ENCODE results near the gene DCST1. TPM values are rescaled to one million over a fixed set of nuclear protein-coding genes. Genes with fewer than 3 reads are reported as not detected.
A peak's percentile ranks its signal among the peaks of the same experiment; 100 is the strongest.

Gene DCST1
- total and polyA plus RNA-seq, 4 donors = not detected

- no peaks in the 10 kb centered on the region for H3K27me3 ChIP-seq (ENCODE audit: control insufficient read depth in 4 of 4, insufficient read depth in 4 of 4, low read length in 3 of 4)
- no peak overlapping the region for H3K9ac ChIP-seq (ENCODE audit: low read depth in 1 of 2, low read length in 2 of 2)
- no peak overlapping the region for H3K27ac ChIP-seq (ENCODE audit: low read depth in 1 of 2, low read length in 2 of 2)
- no peaks in the 10 kb centered on the region for H3K36me3 ChIP-seq (ENCODE audit: control insufficient read depth in 4 of 4, insufficient read depth in 3 of 4, low read depth in 1 of 4, low read length in 3 of 4)
- peaks cover 3 to 22% (median 14%) of the 10 kb centered on the region in 4 donors for H3K4me1 ChIP-seq (ENCODE audit: control insufficient read depth in 4 of 4, insufficient read depth in 4 of 4, low read length in 3 of 4)
- no peak for DNase-seq (ENCODE audit: low spot score)
- no peak for TF ChIP-seq FOXA2 (IDR thresholded peaks at IDR 0.05)
- TF ChIP-seq SP1 (IDR thresholded peaks at IDR 0.05) = no peak
- TF ChIP-seq HNF4G (IDR thresholded peaks at IDR 0.05) = no peak
- TF ChIP-seq, protein P1, sequence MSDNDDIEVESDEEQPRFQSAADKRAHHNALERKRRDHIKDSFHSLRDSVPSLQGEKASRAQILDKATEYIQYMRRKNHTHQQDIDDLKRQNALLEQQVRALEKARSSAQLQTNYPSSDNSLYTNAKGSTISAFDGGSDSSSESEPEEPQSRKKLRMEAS (IDR thresholded peaks at IDR 0.05) = no peak
- TF ChIP-seq EGR1 (IDR thresholded peaks at IDR 0.05; ENCODE audit: low read depth in 2 of 2) = no peak
- 85% methylated on average over 6 of the region's 6 CpGs for WGBS
- no peaks in the 10 kb centered on the region for H3K9me3 ChIP-seq (ENCODE audit: control insufficient read depth in 4 of 4, low read length in 3 of 4)
- peak overlapping the region in 1 of 3 donors; percentile 47 for H3K4me3 ChIP-seq (ENCODE audit: low read depth in 1 of 3, low read length in 3 of 3)
Measured at GRCh38 chr1:155092131-155092530, 58.5 kb downstream of the DCST1 start.

DNA sequence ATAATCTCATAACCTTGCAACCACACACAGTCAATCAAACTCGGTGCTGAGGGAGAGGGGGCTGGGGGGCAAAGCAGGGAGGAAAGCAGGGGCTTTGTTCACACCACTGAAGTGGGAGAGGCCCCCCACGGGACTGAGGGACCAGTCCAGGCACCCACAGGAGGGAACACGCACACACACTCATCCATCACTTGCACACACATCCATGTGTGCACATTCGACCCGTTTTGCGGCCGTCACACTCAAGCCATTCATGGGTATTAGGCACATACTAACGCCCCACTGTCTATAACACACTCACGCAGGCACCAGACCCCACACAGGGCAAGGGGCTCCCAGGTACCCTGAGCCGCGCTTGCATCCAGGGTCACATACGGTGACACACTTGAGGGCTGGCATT lies 59.0 kb downstream of the DCST1 start:
- H3K27me3 ChIP-seq (ENCODE audit: control insufficient read depth in 4 of 4, insufficient read depth in 4 of 4, low read length in 3 of 4) = no peaks in the 10 kb centered on the region
- no peak overlapping the region for H3K27ac ChIP-seq (ENCODE audit: low read depth in 1 of 2, low read length in 2 of 2)
- H3K36me3 ChIP-seq (ENCODE audit: control insufficient read depth in 4 of 4, insufficient read depth in 3 of 4, low read depth in 1 of 4, low read length in 3 of 4) = no peaks in the 10 kb centered on the region
- H3K4me3 ChIP-seq (ENCODE audit: low read depth in 1 of 3, low read length in 3 of 3) = no peak overlapping the region
- no peak overlapping the region for H3K9ac ChIP-seq (ENCODE audit: low read depth in 1 of 2, low read length in 2 of 2)
- no peak for DNase-seq (ENCODE audit: low spot score)
- peaks cover 3 to 22% (median 14%) of the 10 kb centered on the region in 4 donors for H3K4me1 ChIP-seq (ENCODE audit: control insufficient read depth in 4 of 4, insufficient read depth in 4 of 4, low read length in 3 of 4)
- no peak for TF ChIP-seq RAD21 (IDR thresholded peaks at IDR 0.05)
- no peak for TF ChIP-seq SP1 (IDR thresholded peaks at IDR 0.05)
- no peak for TF ChIP-seq RXRA (IDR thresholded peaks at IDR 0.05)
- TF ChIP-seq CTCF (IDR thresholded peaks at IDR 0.05; ENCODE audit: low read depth, low read length, missing input control) = no peak
- TF ChIP-seq HNF4A (conservative IDR thresholded peaks at IDR 0.05) = no peak
- no peak for TF ChIP-seq ATF3 (IDR thresholded peaks at IDR 0.05)
- no peak for TF ChIP-seq HNF4G (IDR thresholded peaks at IDR 0.05)
- no peak for TF ChIP-seq YY1 (IDR thresholded peaks at IDR 0.05)
- no peak for TF ChIP-seq JUND (IDR thresholded peaks at IDR 0.05)
- TF ChIP-seq FOXA2 (IDR thresholded peaks at IDR 0.05) = no peak
- TF ChIP-seq, protein P1 (IDR thresholded peaks at IDR 0.05) = no peak
- no peak for TF ChIP-seq TAF1 (conservative IDR thresholded peaks at IDR 0.05)
- no peak for TF ChIP-seq ZBTB33 (IDR thresholded peaks at IDR 0.05)
- no peak for TF ChIP-seq EGR1 (IDR thresholded peaks at IDR 0.05; ENCODE audit: low read depth in 2 of 2)
- H3K9me3 ChIP-seq (ENCODE audit: control insufficient read depth in 4 of 4, low read length in 3 of 4) = no peaks in the 10 kb centered on the region
- 88% methylated on average over 12 of the region's 12 CpGs for WGBS

All from liver (tissue), 9 donors.